HG03432 (cell line): Measurements from ENCODE around the gene SASH1.
A peak's percentile ranks its signal among the peaks of the same experiment; 100 is the strongest.

Source experiments
- ATAC-seq: cut with Tn5 transposase; IDR thresholded peaks from one replicate; pipeline ENCODE4 v1.9.1; 2021; ENCODE audit warnings: mild to moderate bottlenecking, moderate library complexity; ENCODE audit not compliant: unreplicated experiment

The SASH1 gene

DNA sequence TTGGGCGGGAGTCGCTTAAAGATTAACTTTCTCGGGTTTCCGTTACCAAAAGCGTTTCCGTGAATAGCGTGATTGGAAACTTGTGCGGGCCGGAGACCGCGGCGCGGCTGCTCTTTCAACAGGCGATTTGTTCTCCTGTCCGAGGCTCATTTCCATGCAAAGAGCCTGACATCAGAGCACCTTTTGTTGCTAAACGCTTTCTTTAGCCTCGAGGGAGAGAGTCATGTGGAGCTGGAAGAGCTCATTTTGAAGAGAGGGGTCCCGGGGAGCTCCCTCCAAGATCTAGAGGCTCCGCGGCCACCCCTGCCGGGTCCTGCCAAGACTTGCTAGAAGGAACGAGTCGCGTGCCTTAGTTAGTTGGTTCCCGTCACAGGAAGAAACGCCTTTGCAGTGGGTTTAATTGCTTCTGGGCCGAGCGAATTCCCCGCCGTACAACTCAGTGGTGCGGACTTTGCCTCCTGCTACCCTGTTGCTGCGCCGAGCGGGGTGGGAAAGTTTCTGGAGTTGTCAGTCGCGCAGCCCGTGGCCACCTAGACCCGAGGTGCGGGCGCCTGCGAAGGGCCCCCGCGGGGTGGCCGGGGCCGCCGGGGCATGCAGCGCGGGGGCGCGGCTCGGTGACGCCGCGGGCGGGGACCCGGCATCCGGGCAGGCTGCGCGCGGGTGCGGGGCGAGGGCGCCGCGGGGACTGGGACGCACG is at the start of gene SASH1:
SASH1 (plus strand) TSS at position 489 of the 697 bp plus-strand sequence. CDS start 230 bp downstream, outside the sequence.
- ATAC-seq, result peak; percentile 69

DNA sequence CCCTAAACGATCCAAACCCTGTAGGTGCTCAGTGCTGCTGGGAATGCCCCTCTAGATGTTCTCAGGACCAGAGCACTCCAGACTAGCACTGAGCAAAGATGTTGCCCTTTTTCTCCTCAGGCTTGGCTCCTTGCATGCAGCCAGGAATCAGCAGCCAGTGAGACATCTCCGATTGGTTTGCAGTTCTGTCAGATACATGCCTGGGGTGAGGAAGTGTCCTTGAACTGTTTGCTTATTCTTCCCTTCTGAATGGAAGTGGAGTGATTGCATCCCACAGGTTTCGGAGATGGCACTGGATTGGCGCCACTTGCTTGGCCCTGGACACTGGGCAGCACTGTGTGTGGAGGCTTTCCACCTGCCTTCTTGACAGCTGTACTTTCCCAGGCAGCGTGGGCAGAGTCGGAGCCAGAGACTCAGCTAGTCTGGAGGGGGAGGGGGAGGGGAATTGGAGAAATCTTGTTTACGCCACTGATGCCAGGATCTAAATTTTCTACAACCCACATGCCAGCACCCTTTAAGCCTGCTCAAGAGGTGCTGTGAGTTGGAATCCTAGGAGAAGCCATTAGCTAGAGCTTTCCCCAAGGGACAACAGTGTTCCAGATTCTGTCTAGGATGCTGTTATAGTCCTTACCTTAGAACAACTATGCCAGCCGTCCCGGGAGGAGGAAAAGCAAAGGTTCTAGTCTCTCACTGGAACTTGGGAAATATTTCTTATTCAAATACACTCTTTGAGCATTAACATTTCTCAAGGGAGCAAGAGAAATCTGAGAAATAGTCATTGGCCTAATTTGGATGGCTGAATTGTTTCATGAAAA is 49.2 kb upstream of the SASH1 start:
- no peak for ATAC-seq

DNA sequence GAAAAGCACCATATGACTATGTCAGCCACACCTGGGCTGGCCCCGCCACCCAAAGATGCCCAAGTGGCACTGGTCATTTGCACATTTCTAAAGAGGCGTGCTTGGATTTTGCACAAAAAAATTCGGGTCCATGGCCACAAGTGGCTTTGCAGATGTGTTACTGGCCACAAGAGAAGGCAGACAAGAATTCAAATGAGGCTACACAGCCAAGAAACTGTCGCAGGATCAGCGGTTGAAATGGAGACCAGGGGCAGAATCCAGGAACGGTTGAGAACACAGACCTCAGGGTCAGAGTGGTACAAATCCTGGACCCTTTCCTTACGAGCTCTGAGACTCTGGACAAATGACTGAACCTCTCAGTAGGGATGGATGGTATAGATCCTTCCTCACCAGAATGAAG is 48.6 kb upstream of the SASH1 start:
- no peak for ATAC-seq

DNA sequence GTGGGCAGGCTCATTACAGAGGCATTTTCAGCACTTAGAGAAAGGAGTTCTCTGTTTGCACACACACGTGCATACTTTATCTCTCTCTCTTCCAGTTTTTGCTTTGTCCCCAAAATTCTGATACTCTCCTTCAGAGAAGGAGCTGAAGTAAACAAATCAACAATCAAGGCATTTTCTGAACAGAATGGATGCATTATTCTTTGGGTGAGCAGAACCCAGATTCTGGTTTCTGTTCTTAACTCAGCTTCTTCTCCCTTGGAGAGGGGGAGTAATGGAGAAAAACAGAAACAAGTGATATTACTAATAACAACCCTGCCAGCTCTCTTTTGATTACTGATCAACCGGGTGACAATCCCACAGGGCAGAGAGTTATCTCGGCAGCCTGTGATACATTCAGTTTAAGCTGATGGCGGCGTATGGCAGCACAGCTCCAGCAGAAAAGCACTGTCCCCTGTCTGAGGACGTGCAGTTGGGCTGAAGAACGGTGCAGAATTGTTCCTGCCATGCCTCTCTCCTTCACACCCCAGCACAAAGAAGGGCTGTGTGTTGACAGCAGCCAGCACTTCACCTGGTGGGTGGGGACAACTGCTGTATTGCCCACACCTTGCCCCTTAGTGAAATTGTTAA is 47.3 kb upstream of the SASH1 start:
- ATAC-seq, result no peak

DNA sequence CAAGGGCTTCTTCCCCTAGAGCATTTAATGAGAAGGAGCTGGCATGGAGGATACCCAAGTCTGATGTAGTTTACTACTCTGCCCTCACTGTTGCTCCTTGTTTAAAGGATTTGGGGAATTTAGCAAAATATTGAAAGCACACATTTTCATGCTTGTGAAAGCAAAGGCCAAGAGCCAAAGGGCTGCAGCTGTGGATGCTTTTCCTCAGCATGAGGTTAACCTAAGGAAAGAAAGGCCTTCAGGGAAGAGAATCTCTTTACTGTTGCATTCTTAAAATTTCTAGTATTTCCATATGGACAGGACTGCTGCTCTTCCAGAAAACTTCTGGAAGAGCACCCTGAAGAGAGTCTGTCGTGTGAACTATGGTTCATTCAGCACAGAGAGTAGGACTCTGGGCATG is 45.9 kb upstream of the SASH1 start:
- ATAC-seq, result no peak

DNA sequence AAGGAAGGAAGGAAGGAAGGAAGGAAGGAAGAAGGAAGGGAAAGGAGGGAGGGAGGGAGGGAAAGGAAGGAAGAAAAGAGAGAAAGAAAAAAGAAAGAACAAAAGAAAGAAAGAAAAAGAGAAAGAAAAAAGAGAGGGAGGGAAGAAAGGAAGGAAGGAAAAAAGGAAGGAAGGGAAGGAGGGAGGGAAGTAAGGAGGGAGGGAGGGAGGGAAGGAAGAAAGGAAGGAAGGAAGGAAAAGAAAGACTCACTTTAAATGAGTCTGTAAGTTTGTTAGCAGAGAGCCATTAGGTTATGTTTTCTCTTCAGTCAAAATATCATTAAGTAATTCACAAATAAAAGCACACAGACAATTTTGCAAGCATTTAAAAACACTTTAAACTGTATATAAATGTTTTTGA is 44.0 kb upstream of the SASH1 start:
- ATAC-seq, result no peak

DNA sequence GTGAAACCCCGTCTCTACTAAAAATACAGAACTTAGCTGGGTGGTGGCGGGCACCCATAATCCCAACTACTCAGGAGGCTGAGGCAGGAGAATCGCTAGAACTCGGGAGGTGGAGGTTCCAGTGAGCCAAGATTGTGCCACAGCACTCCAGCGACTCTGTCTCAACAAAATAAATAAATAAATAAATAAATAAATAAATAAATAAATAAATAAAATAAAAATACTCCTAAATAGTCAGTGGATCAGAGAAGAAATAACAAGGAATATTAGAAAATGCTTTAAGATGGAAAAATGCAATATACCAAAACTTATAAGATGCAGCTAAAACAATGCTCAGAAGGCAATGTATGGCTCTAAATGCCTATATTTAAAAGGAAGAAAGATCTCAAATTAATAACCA is 39.0 kb upstream of the SASH1 start:
- ATAC-seq, result no peak

DNA sequence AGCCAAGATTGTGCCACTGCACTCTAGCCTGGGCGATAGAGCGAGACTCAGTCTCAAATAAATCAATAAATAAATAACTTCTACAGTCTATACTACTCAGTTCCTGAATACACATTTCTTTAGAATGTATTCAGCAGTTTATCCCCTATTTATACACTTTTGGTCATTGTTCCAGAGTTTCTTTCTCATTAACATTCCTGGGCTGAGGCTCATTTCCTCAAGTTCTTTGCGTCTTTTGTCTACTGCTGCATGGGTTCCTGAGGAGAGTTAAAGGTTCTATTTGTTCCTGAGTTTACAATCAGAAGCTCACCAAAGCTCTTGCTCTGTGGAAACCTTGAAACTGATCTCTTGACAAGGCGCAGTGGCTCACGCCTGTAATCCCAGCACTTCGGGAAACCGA is 37.7 kb upstream of the SASH1 start:
- ATAC-seq, result no peak

DNA sequence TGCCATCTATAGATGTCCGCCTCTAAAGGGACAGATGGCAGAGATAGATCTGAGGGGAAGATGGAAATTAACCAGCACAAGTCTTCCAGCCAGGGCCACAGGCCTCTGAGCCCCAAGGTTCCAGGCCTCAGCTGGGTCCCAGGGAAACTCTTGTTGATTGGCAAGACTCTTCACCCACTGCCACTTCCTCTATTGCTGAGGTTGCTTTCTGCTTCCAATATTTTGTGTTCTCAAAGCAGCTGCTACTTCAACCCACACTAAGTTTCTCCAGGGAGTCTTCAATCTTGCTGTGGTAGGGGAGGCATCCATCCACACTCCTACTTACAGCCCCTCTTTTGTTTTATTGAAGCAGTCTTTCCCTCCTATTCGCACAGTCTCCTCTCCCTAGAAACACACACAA is 36.4 kb upstream of the SASH1 start:
- ATAC-seq, result no peak

DNA sequence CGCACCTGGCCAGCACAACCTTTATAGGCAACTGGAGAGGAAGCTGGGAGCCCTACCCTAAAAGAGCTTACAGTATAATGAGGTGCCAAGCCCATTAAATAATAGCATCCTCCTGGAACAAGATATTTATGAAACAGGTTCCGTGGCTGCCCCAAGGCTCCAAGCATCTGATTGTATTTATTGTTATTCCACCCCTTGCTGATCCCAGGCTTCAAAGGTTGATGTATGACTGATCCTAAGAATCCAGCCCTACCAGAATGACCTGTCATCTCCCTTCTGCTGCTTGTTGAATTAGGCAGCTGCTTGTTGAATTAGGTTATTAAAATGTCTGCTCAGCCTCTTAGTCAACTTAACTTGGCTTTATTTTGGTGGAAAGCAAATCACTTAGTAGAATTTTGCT is 35.2 kb upstream of the SASH1 start:
- no peak for ATAC-seq

DNA sequence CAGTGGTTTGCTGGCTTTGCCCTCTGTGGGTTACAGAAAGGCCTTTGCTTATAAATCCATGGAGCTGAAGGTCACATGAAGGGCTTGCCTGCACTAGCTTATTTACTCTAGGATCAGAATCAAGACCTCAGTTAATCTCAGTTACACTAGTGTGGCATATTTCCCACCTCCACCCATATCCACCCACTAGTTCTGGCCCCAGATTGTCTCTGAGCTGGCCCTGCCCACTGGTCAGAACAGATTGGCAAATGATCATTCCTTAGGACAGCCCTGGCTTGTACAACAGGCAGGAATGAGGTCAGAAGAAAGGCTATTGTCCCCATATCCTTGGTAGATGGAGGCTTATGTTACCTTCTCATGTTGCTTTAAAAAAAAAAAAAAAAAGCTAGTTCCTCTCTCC is 33.3 kb upstream of the SASH1 start:
- no peak for ATAC-seq

DNA sequence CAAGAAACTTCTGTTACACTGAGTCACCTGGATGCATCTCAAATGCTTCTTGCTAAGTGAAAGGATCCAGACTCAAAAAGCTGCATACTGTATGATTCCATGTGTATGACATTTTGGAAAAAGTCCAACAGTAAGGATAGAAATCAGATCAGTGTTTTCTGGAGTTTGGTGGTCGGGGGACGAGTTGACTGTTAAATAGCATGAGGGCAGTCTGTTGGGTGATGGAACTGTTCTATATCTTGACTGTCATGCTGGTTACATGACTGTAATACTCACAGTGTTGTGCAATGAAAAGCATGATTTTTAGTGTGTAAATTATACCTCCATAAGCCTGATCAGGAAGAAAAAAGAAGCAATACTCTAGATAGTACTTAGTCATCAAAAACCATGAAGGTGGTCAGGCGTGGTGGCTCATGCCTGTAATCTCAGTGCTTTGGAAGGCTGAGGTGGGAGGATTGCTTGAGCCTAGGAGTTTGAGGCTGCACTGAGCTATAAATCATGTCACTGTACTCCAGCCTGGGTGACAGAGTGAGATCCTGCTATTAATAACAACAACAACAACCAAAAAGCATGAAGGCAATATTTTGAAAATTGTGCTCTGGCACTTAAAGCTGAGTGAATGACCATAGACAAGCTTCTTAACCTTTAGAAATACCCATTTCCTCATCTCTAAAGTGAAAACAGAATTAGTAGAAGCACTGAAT is 30.5 kb upstream of the SASH1 start:
- ATAC-seq, result no peak

DNA sequence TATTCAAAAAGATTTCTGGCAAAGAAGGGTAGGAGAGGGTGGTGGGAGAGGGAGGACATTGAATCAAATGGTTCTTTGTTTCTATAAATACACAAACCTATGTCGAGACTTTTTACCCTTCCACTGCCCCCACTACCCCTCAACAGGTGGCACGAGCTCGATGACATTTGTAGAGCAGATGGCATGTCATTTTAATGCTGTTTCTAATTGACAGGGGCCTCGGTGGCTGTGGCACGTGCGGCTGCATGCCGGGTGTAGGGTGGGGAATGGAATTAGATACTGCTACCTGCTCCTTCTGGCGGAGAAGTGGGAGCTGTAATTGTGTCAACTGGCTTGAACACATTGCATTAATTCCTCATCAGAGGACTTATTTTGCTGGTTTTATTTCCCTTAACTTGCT is 29.1 kb upstream of the SASH1 start:
- ATAC-seq, result no peak

DNA sequence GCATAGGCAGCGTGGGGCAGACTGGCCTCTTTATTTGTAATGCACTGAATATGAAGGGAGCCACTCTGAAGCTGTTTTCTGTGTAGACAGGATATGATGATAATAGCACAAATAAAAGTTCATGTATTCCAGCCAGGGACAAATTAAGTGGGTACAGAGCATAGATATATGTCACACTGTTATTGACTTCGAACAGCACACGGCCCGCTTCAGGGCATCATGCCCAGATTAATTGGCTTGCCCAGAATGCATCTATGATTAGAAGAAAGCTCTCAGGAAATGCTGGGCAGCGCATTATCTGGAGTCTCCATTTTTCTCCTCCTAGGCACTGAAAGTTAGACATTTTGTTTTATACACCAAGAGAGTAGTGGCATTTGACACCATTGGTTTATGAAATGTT is 26.3 kb upstream of the SASH1 start:
- no peak for ATAC-seq

DNA sequence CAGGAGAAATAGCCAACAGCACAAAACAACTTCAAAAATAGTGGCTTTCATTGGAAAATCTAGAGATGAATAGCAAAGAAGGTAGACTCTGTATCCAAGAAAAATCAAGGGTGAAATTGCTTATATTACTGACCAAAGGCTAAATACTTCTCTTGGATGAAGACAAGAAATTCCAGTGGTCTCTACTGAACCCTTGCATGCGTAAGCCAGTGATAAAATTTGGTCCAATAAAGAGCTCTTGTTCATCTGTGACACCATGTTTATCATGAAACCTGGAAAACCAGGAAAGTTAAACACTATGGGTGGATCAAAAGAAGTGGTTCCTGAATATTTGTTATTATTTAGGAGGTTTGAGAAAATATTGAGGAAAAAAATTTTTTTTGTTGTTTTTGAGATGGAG is 25.6 kb upstream of the SASH1 start:
- ATAC-seq, result no peak

DNA sequence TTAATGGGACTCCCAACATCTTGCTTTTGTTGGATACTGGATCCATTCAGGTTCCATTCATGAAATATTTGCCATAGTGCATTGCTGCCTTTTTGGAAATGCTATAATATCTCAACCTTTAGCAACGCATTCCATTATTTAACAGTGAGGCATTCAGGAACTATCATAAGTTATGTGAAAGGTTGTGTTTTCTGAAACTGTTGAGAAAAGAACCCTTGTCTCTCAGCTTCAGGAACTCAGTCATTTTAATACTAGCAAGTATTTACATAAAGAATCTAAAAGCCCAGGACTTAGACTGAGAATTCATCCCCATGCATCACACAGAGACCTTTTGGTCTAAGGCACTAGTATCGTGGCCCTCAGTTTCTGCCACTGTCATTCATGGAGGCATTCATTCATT is 24.9 kb upstream of the SASH1 start:
- ATAC-seq, result no peak

DNA sequence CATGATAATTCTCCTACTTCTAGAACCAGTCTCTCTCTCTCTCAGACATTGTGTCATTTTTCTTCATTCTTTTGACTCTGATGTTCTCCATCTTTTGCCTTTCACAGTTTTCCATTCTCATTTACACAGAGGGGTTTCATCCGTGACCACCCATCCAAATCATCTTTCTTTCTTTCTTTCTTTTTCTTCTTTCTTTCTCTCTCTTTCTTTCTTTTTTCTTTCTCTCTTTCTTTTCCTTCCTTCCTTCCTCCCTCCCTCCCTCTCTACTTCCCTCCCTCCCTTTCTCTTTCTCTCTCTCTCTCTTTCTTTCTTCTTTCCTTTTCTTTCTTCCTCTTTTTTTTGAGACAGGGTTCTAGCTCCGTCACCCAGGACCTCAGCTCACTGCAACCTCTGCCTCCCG is 19.9 kb upstream of the SASH1 start:
- no peak for ATAC-seq

DNA sequence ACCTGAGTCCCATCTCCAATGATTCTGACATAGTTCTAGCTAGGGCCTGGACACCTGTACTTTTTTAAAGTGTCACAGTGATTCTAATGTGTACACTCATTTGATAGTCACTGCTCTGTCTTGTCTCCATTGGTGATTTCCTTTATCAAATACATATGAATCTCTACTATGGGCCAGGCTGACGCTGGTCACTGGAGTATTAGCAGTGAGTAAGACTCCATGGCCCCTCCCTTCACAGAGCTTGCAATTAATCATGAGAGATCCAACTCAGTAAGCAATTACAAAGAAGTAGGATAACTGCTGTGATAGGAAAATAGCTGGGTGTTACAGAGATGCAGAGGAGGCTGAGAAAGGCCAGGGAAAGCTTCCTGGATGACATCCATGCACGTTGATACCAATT is 19.3 kb upstream of the SASH1 start:
- no peak for ATAC-seq

DNA sequence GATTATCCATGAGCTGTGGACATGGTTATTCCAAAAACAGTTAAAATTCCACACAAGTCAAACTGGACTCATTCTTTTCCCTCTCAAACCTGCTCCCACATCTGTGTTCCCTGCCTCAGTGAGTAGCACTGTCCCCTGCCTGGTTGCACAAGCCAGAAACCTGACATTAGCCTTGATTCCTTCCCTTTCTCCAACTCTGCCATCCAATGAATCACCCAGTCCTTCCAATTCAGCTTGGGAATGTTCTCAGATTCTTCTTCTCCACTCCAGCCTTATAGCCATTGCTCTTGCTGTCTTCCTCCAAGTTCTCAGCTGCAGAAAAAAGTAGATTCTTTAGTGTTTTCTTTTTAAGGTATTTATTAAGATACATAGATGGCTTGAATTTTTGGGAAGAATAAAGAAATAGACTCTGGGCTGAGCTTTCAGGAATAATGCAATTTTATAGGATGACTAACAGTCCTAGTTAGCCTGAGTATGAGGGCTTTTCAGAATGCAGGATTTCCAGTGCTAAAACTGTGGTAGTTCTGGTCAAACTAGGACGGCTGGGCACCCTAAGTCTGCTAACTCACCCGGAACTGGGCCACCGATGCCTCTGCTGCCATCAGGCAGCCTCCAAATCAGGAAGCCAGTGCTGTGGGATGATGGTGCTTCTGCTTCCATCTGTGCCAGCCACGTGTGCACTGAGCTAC is 18.2 kb upstream of the SASH1 start:
- no peak for ATAC-seq

DNA sequence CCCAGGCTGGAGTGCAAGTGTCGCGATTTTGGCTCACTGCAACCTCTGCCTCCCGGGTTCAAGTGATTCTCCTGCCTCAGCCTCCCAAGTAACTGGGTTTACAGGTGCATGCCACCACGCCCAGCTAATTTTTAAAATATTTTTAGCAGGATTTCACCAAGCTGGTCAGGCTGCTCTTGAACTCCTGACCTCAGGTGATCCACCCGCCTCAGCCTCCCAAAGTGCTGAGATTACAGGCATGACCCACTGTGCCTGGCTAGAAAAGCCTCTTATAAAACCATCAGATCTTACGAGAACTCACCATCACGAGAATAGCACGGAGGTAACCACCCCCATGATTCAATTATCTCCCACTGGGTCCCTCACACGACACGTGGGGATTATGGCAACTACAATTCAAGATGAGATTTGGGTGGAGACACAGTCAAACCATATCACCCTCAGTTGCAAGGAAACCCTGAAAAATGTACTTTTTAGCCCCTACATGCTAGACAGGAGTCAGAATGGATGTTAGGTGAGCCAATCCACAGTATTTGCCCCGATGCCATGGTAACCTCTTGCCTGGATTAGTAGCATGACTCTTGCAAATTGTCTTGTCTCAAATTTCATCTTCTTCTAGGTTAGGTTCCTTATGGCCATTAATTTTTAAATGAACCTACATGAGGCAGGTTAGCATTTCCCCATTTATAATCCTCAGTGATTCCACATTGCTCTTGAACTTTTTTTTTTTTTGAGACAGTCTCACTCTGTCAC is 17.1 kb upstream of the SASH1 start:
- ATAC-seq, result no peak
